Glutamatergic neuron (in vitro differentiated cells): ENCODE results near the gene GABBR1. TPM values are rescaled to one million over a fixed set of nuclear protein-coding genes. Genes with fewer than 3 reads are reported as not detected.

ENCODE experiments used
- DNase-seq: peaks from one replicate; pipeline ENCODE4 v3.0.0; 2022
- H3K27ac Mint-ChIP-seq: one replicate; pipeline ENCODE4 v1.8.0; 2020; ENCODE audit warnings: mild to moderate bottlenecking, mixed read lengths, inconsistent platforms; ENCODE audit not compliant: unreplicated experiment
- H3K27me3 Mint-ChIP-seq: one replicate; pipeline ENCODE4 v1.8.0; 2020; ENCODE audit warnings: mild to moderate bottlenecking, moderate library complexity, mixed read lengths, inconsistent platforms; ENCODE audit not compliant: unreplicated experiment
- H3K36me3 Mint-ChIP-seq: one replicate; pipeline ENCODE4 v1.8.0; 2020; ENCODE audit warnings: mild to moderate bottlenecking, mixed read lengths, inconsistent platforms; ENCODE audit not compliant: unreplicated experiment
- H3K4me1 Mint-ChIP-seq: one replicate; pipeline ENCODE4 v1.8.0; 2020; ENCODE audit warnings: mild to moderate bottlenecking, low read depth, mixed read lengths, inconsistent platforms; ENCODE audit not compliant: unreplicated experiment
- H3K4me3 Mint-ChIP-seq: one replicate; pipeline ENCODE4 v1.8.0; 2020; ENCODE audit warnings: mild to moderate bottlenecking, mixed read lengths, inconsistent platforms; ENCODE audit not compliant: unreplicated experiment
- H3K9me3 Mint-ChIP-seq: one replicate; pipeline ENCODE4 v1.8.0; 2020; ENCODE audit warnings: mild to moderate bottlenecking, moderate library complexity, mixed read lengths, inconsistent platforms; ENCODE audit not compliant: unreplicated experiment
- CTCF ChIP-seq: fragments of 200-600 bp; sonication (generic); IDR thresholded peaks from one replicate; pipeline ENCODE4 v1.5.0; 2021; ENCODE audit not compliant: partially characterized antibody, unreplicated experiment
- total RNA-seq: library from RNA; stranded (reverse); fragmentation: NEBNext Ultra II Directional; extraction: Animal tissue kit (Norgen Biotek cat#: 25700); gene quantifications from one replicate; pipeline ENCODE4 v1.2.1, GENCODE V29; 2021; ENCODE audit not compliant: unreplicated experiment

Gene GABBR1
- total RNA-seq, 1 donor from 2014 or later = 158 TPM

- H3K27ac Mint-ChIP-seq = no peak overlapping the region
- H3K4me1 Mint-ChIP-seq = no peaks in the 10 kb centered on the region
- H3K9me3 Mint-ChIP-seq = peaks cover 2% of the 10 kb centered on the region
- no peaks in the 10 kb centered on the region for H3K27me3 Mint-ChIP-seq
- no peak for TF ChIP-seq CTCF
- H3K36me3 Mint-ChIP-seq = no peaks in the 10 kb centered on the region
- H3K4me3 Mint-ChIP-seq = no peak overlapping the region
- no peak for DNase-seq
Observed at GRCh38 chr6:29596381-29596900, 36.5 kb downstream of the GABBR1 start.

GRCh38 chr6:29593199-29593855 is 39.7 kb downstream of the GABBR1 start:
- H3K27me3 Mint-ChIP-seq = no peaks in the 10 kb centered on the region
- no peak overlapping the region for H3K4me3 Mint-ChIP-seq
- no peaks in the 10 kb centered on the region for H3K4me1 Mint-ChIP-seq
- no peak for TF ChIP-seq CTCF
- H3K27ac Mint-ChIP-seq = no peak overlapping the region
- H3K9me3 Mint-ChIP-seq = peaks cover 4% of the 10 kb centered on the region
- no peak for DNase-seq
- H3K36me3 Mint-ChIP-seq = no peaks in the 10 kb centered on the region

- Mint-ChIP-seq H3K27ac (no peak overlapping the region), H3K36me3 (no peaks in the 10 kb centered on the region), H3K4me3 (no peak overlapping the region), H3K4me1 (no peaks in the 10 kb centered on the region), H3K27me3 (no peaks in the 10 kb centered on the region), H3K9me3 (peaks cover 4% of the 10 kb centered on the region)
- DNase-seq = no peak
- no peak for TF ChIP-seq CTCF
Observed at GRCh38 chr6:29591677-29592076, 41.3 kb downstream of the GABBR1 start.

- H3K4me3 Mint-ChIP-seq = no peak overlapping the region
- DNase-seq = no peak
- H3K27me3 Mint-ChIP-seq = no peaks in the 10 kb centered on the region
- H3K27ac Mint-ChIP-seq = no peak overlapping the region
- peaks cover 4% of the 10 kb centered on the region for H3K9me3 Mint-ChIP-seq
- TF ChIP-seq CTCF = no peak
- no peaks in the 10 kb centered on the region for H3K36me3 Mint-ChIP-seq
- H3K4me1 Mint-ChIP-seq = no peaks in the 10 kb centered on the region
Observed at GRCh38 chr6:29590218-29590808, 42.7 kb downstream of the GABBR1 start.

GRCh38 chr6:29589423-29590048 is 43.4 kb downstream of the GABBR1 start:
- H3K9me3 Mint-ChIP-seq = peaks cover 2% of the 10 kb centered on the region
- no peak overlapping the region for H3K4me3 Mint-ChIP-seq
- peak; percentile 58 for DNase-seq
- no peaks in the 10 kb centered on the region for H3K27me3 Mint-ChIP-seq
- peak; percentile 96 for TF ChIP-seq CTCF
- H3K27ac Mint-ChIP-seq = no peak overlapping the region
- no peaks in the 10 kb centered on the region for H3K36me3 Mint-ChIP-seq
- H3K4me1 Mint-ChIP-seq = no peaks in the 10 kb centered on the region
